Sigmoid colon (tissue), 7 donors: ENCODE measurements around the gene FRRS1. TPM values are rescaled to one million over a fixed set of nuclear protein-coding genes. Genes with fewer than 3 reads are reported as not detected.

Experiments used
- DNase-seq: peaks from one replicate; pipeline ENCODE4 v3.0.0-alpha.2; 2019
- H3K27ac ChIP-seq, 4 donors: fragments of 200-600 bp; sonication (generic); one replicate each; pipeline ENCODE4 v1.5.1; 2016 to 2019; ENCODE audit warnings: mild to moderate bottlenecking in 1 of 4
- H3K27me3 ChIP-seq, 3 donors: fragments of 200-600 bp; sonication (generic); one replicate each; pipeline ENCODE4 v1.5.1; 2019; ENCODE audit warnings: mild to moderate bottlenecking in 1 of 3
- H3K36me3 ChIP-seq, 4 donors: fragments of 200-600 bp; sonication (generic); one replicate each; pipeline ENCODE4 v1.5.1; 2016 to 2019
- H3K4me1 ChIP-seq, 4 donors: fragments of 200-600 bp; sonication (generic); one replicate each; pipeline ENCODE4 v1.5.1; 2017 to 2019
- H3K4me3 ChIP-seq, 4 donors: fragments of 200-600 bp; sonication (generic); one replicate each; pipeline ENCODE4 v1.5.1; 2017 to 2019; ENCODE audit warnings: mild to moderate bottlenecking in 2 of 4, moderate library complexity in 1 of 4
- H3K9me3 ChIP-seq, 4 donors: fragments of 200-600 bp in 3 of 4; sonication (generic) in 3 of 4; one replicate each; pipeline versions ENCODE4 v1.5.1 to v1.6.1; 2013 to 2019
- CTCF ChIP-seq, 4 experiments: fragments of 450-650 bp in 3 of 4; fragments of 200-600 bp in 1 of 4; IDR thresholded peaks; one replicate each; pipeline ENCODE4 v1.5.1; 2016 to 2019; ENCODE audit warnings: antibody characterized with exemption in 4 of 4, mild to moderate bottlenecking in 3 of 4, moderate library complexity in 2 of 4
- EP300 ChIP-seq, 4 donors: sonication (generic); formaldehyde crosslinking; IDR thresholded peaks; one replicate each; pipeline ENCODE4 v1.6.1; 2017; ENCODE audit warnings: antibody characterized with exemption in 4 of 4
- POLR2A ChIP-seq, 2 donors: fragments of 450-650 bp; IDR thresholded peaks; one replicate each; pipeline ENCODE4 v1.6.1; 2016; ENCODE audit warnings: antibody characterized with exemption in 2 of 2, mild to moderate bottlenecking in 2 of 2, moderate library complexity in 2 of 2
- POLR2AphosphoS5 ChIP-seq, 4 donors: sonication (generic); formaldehyde crosslinking; IDR thresholded peaks; one replicate each; pipeline ENCODE4 v1.6.1; 2017; ENCODE audit warnings: antibody characterized with exemption in 4 of 4
- WGBS, 2 donors: extraction: QIAGEN DNeasy Blood & Tissue Kit; methylation state at CpG; one replicate each; pipeline ENCODE4 v1.1.7; 2013; 5-methylcytosine and 5-hydroxymethylcytosine counted together
- intact Hi-C: fragments of 100-400 bp; cut with DNase I; formaldehyde crosslinking; loops from one replicate; pipeline ENCODE4 v1.15.1; 2023
- polyA plus RNA-seq, 3 donors: library from polyadenylated mRNA; stranded (reverse); fragments of 200-250 nt; gene quantifications; one replicate each; pipeline ENCODE4 v1.2.3, GENCODE V29; 2013
- total RNA-seq, 4 donors: library from RNA; depleted of rRNA; stranded (reverse); fragments of >200 nt; gene quantifications; one replicate each; pipeline ENCODE4 v1.1.0, GENCODE V29; 2016
- donor health status: healthy with polysubstance abuse.
- donor health status: Bipolar disorder and iron deficiency.
- donor health status: healthy.

FRRS1 gene
- total and polyA plus RNA-seq, 7 donors = 1.6 to 5.6 (median 3.6) TPM

DNA sequence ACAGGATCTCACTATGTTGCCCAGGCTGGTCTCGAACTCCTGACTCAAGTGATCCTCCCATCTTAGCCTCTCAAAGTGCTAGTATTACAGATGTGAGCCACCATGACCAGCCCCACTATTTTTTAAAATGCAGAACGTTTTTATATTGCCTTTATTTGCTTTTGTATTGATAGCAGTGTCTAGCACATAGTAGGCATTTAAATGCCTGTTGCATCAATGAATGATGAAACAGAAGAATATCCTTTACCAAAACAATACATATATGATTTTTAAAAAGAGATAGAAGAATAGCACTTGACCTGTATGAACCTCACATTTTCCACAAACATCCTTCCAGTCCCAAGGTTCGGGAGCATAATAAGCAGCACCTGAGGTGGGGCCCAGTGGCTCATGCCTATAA, 16.5 kb upstream of the FRRS1 start:
- DNase-seq = no peak
- TF ChIP-seq EP300 (IDR thresholded peaks at IDR 0.05) (no peak), POLR2AphosphoS5 (IDR thresholded peaks at IDR 0.05) (no peak), CTCF (IDR thresholded peaks at IDR 0.05) (no peak), POLR2A (IDR thresholded peaks at IDR 0.05) (no peak)
- intact Hi-C loops = no loop called here
- no peaks in the 10 kb centered on the region for H3K27me3 ChIP-seq
- no peaks in the 10 kb centered on the region for H3K9me3 ChIP-seq
- no peak overlapping the region for H3K27ac ChIP-seq
- H3K4me1 ChIP-seq = no peaks in the 10 kb centered on the region
- 73 to 82% methylated on average over 3 of the region's 3 CpGs for WGBS, 2 donors
- H3K4me3 ChIP-seq = no peak overlapping the region
- no peaks in the 10 kb centered on the region for H3K36me3 ChIP-seq

DNA sequence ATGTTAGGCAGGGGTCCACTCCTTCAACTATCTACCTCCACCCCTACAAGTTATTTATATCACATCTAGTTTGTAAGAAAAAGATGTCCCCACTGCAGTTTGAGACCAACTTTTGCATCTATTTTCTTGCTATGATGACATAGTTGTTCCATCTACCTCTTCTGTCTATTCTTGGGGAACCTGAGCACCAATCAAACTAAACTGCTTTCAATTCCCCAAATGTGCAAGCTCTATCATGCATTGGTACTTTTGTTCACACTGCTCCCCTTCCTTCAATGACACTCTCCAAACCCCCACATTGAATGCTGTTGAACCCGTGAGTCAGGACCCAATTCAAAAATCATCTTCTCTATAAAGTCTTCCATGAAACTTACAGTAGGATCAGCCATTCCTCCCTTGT, 16.0 kb upstream of the FRRS1 start:
- Histone ChIP-seq H3K4me3 (no peak overlapping the region), H3K27ac (no peak overlapping the region), H3K9me3 (no peaks in the 10 kb centered on the region), H3K4me1 (no peaks in the 10 kb centered on the region), H3K27me3 (no peaks in the 10 kb centered on the region), H3K36me3 (no peaks in the 10 kb centered on the region)
- DNase-seq = no peak
- TF ChIP-seq EP300 (IDR thresholded peaks at IDR 0.05) = no peak
- no peak for TF ChIP-seq CTCF (IDR thresholded peaks at IDR 0.05)
- no peak for TF ChIP-seq POLR2A (IDR thresholded peaks at IDR 0.05)
- no peak for TF ChIP-seq POLR2AphosphoS5 (IDR thresholded peaks at IDR 0.05)
- intact Hi-C loops = no loop called here
- WGBS, 2 donors = 95% methylated on average over 1 of the region's 1 CpG

DNA sequence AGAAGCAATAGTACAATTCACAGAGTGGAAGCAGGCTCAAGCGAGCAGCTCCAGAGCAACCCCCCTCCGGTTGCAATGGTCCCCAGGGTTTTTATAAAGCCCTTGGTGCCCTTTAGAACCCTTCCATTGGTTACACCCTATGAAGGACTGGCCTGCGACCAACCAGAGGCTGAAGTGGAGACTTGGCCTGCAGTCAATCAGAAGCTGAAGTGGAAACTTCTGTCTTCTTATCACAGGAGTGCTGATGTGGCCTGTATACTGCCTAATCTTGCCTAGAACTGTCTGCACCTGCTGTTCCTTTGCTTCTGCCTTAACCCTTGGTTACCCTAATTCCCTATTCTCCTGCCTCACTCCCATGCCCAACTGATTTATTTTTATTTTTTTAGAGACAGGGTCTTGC, 15.4 kb upstream of the FRRS1 start:
- intact Hi-C loops = no loop called here
- no peaks in the 10 kb centered on the region for H3K36me3 ChIP-seq
- H3K27ac ChIP-seq = no peak overlapping the region
- H3K9me3 ChIP-seq = no peaks in the 10 kb centered on the region
- no peak overlapping the region for H3K4me3 ChIP-seq
- TF ChIP-seq EP300 (IDR thresholded peaks at IDR 0.05) (no peak), POLR2A (IDR thresholded peaks at IDR 0.05) (no peak), POLR2AphosphoS5 (IDR thresholded peaks at IDR 0.05) (no peak), CTCF (IDR thresholded peaks at IDR 0.05) (no peak)
- no peaks in the 10 kb centered on the region for H3K27me3 ChIP-seq
- no peak for DNase-seq
- WGBS, 2 donors = 91 to 93% methylated on average over 3 of the region's 3 CpGs
- H3K4me1 ChIP-seq = no peaks in the 10 kb centered on the region

DNA sequence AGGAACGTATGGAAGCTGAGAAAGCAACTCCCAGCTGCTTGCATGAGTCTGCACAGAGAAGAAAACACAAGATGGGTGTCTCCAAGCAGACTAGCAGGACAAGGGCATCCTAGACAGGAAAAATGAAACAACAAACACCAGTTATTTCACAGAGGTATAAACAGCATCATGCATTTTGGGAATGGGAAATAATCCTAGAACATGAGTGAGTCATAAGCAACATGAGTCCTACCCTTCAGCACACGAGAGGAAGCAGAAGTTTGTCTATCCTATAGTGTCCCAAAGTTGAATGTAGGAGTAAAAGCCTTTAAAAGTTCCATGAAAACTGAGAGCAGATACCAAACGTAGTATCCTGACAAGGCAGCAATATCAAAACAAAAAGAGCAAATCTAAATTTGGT, 11.3 kb upstream of the FRRS1 start:
- WGBS, 2 donors = 65 to 75% methylated on average over 3 of the region's 3 CpGs
- Histone ChIP-seq H3K27ac (no peak overlapping the region), H3K36me3 (no peaks in the 10 kb centered on the region), H3K27me3 (no peaks in the 10 kb centered on the region), H3K4me1 (no peaks in the 10 kb centered on the region), H3K9me3 (no peaks in the 10 kb centered on the region), H3K4me3 (no peak overlapping the region)
- TF ChIP-seq POLR2A (IDR thresholded peaks at IDR 0.05) (no peak), POLR2AphosphoS5 (IDR thresholded peaks at IDR 0.05) (no peak), EP300 (IDR thresholded peaks at IDR 0.05) (no peak), CTCF (IDR thresholded peaks at IDR 0.05) (no peak)
- DNase-seq = no peak
- intact Hi-C loops = no loop called here

- no peak for DNase-seq
- H3K4me1 ChIP-seq = no peaks in the 10 kb centered on the region
- intact Hi-C loops = no loop called here
- H3K27ac ChIP-seq = no peak overlapping the region
- no peaks in the 10 kb centered on the region for H3K9me3 ChIP-seq
- no peaks in the 10 kb centered on the region for H3K27me3 ChIP-seq
- TF ChIP-seq EP300 (IDR thresholded peaks at IDR 0.05) (no peak), CTCF (IDR thresholded peaks at IDR 0.05) (no peak), POLR2A (IDR thresholded peaks at IDR 0.05) (no peak), POLR2AphosphoS5 (IDR thresholded peaks at IDR 0.05) (no peak)
- H3K36me3 ChIP-seq = no peaks in the 10 kb centered on the region
- no peak overlapping the region for H3K4me3 ChIP-seq
Measured at GRCh38 chr1:99776120-99776519, 9.7 kb upstream of the FRRS1 start.
